GM19025 (cell line): ENCODE data around the gene COL9A3.

ENCODE experiments used
- ATAC-seq: cut with Tn5 transposase; IDR thresholded peaks from one replicate; pipeline ENCODE4 v1.9.1; 2021; ENCODE audit warnings: mild to moderate bottlenecking, low read depth, moderate library complexity; ENCODE audit not compliant: unreplicated experiment

The COL9A3 gene

DNA sequence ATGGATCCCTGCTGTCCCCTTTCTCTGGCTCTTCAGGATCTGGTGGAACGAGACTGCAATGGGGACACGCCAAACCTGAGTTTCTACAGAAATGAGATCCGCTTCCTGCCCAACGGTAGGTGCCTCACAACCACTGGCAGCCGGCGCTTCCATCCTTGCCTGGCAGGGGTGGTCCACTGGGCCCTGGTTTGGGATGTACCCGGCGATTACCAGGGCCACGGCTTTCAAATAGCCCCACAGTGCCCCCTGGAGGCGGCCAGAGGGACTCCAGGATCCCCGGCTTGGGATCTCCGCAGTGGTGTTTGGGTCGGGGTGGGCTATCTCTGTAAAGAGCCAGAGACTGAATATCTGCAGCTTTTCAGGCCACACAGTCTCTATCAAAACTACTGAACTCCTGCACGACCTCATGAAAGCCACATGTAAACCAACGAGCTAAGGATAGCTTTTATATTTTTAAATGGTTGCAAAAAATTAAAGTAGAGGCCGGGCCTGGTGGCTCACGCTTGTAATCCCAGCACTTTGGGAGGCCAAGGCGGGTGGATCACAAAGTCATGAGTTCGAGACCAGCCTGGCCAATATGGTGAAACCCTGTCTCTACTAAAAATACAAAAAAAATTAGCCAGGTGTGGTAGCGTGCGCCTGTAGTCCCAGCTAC lies 8.5 kb upstream of the COL9A3 start:
- ATAC-seq = no peak

DNA sequence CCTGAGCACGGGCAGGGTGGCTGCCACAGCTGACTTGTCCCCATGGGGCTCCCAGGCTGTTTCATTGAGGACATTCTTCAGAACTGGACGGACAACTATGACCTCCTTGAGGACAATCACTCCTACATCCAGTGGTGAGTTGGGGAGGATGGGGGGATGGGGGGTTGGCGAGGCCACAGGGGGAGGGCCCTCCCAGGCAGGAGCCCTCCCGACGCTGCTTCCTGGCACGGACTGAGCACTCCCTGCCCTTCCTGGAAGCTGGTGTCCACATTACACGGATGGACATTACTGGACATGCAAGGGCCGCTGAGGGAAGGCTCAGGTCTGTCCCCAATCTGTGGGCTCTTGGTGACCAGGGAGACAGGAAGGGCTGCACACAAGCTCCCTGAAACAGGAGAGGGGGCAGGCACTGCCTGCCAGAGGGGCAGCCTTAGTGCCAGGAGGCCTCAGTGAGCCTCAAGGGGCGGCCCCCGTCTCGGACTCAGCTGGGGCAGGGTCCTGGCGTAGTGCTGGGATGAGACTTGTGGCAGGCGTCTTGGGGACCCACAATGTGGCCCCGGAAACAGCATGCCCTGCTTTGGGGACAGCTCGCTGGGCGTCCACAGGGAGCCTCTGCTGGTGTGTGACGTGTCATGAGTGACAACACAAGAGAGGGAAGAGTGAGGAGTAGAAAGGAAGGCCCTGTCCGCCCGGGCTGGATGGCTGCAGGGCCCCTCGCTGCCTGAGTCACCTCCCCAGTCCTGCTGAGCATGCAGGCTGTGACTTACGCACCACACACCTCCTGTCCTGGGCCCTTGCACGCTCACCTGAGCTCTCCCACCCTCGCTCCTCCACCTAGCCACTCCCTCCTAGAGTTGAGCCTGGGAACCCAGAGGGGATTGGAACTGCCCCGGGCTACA lies 7.1 kb upstream of the COL9A3 start:
- no peak for ATAC-seq

DNA sequence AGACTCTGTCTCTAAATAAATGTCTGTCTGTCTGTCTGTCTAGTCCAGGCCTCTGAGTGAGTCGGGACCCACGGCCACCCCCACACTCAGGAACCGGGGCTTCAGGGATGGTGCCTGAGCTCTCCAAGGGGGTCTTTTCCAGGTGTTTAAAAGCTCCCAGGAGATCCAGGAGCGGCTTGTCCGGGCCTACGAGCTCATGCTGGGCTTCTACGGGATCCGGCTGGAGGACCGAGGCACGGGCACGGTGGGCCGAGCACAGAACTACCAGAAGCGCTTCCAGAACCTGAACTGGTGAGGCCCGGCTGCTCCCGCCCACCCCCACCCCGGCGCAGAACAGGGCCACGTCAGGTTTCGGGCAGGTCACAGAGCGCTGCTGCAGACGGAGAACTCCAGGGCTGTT lies 5.5 kb upstream of the COL9A3 start:
- ATAC-seq = no peak

DNA sequence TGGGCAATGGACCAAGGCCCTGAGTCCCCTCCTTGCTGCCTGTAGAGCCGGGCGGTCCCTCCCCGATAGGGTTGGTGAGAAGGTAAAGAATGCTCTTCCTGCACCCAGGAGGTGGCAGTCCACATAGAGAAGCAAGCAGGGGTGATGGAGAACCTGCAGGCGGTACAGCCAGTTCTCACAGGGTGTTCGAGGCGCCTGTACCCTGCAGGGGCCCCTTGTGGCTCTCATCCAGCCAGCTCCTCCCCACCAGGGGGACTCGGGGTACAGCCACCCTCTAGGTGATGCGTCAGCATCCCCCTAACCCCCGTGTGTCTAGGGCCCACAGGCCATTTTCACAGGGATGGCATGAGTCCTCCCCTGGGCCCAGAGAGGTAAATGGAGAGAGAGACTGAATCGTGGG lies 5.1 kb upstream of the COL9A3 start:
- ATAC-seq = no peak

DNA sequence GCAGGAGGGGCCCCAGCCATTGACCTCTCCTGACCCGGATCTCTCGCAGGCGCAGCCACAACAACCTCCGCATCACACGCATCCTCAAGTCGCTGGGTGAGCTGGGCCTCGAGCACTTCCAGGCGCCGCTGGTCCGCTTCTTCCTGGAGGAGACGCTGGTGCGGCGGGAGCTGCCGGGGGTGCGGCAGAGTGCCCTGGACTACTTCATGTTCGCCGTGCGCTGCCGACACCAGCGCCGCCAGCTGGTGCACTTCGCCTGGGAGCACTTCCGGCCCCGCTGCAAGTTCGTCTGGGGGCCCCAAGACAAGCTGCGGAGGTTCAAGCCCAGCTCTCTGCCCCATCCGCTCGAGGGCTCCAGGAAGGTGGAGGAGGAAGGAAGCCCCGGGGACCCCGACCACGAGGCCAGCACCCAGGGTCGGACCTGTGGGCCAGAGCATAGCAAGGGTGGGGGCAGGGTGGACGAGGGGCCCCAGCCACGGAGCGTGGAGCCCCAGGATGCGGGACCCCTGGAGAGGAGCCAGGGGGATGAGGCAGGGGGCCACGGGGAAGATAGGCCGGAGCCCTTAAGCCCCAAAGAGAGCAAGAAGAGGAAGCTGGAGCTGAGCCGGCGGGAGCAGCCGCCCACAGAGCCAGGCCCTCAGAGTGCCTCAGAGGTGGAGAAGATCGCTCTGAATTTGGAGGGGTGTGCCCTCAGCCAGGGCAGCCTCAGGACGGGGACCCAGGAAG lies 4.5 kb upstream of the COL9A3 start:
- no peak for ATAC-seq

DNA sequence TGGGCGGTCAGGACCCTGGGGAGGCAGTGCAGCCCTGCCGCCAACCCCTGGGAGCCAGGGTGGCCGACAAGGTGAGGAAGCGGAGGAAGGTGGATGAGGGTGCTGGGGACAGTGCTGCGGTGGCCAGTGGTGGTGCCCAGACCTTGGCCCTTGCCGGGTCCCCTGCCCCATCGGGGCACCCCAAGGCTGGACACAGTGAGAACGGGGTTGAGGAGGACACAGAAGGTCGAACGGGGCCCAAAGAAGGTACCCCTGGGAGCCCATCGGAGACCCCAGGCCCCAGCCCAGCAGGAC lies 4.0 kb upstream of the COL9A3 start:
- ATAC-seq = no peak

DNA sequence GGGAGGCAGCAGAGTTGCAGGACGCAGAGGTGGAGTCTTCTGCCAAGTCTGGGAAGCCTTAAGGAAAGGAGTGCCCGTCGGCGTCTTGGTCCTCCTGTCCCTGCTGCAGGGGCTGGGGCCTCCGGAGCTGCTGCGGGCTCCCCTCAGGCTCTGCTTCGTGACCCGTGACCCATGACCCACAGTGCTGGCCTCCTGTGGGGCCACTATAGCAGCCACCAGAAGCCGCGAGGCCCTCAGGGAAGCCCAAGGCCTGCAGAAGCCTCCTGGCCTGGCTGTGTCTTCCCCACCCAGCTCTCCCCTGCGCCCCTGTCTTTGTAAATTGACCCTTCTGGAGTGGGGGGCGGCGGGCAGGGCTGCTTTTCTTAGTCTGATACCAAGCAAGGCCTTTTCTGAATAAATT lies 3.3 kb upstream of the COL9A3 start:
- no peak for ATAC-seq

DNA sequence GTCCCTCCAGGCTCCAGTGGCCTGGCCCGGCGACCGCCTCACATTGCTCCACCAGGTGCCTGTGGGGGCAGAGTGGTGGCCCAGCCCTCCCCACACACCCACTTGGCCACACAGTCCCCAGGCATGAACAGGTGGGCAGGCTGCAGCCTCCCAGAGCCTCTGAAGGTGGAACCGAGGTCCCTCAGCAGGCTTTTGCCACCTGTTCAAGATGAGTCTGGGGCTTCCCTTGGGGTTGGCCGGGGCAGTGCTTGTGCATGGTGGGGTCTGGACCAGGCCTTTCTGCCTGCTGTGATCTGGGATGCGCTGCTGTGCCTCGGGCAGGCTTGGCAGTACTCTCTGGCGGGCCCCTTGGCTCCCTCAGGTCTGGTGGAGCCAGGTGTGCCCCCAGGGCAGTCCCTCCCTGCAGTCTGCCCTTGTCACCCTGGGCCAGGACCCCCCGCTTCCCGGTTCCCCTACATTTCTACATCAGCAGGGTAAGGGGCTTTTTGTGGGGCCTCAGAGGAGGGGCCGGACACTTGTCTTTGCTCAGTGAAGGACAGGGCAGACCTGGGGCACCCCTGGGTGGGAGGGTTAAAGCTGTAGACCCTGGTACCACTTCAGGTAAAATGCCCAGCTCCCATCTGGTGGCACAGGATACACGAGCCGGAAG lies 2.7 kb upstream of the COL9A3 start:
- ATAC-seq = no peak

DNA sequence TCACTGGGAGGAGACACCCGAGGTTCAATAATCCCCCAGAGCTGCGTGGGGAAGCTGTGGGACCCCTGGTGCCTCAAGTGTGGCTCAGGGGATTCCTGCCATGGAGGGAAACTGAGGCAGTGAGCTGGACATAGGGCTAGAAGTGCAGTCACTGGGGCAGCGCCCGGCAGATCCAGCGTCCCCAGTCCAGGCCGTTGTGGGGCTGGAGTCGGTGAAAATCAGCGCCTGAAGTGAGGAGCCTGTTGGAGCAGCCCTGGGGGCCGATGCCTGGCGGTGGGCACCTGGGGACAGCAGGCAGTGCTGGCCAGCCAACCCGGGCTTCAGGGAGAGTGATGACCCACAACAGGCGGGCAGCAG lies 2.2 kb upstream of the COL9A3 start:
- no peak for ATAC-seq

DNA sequence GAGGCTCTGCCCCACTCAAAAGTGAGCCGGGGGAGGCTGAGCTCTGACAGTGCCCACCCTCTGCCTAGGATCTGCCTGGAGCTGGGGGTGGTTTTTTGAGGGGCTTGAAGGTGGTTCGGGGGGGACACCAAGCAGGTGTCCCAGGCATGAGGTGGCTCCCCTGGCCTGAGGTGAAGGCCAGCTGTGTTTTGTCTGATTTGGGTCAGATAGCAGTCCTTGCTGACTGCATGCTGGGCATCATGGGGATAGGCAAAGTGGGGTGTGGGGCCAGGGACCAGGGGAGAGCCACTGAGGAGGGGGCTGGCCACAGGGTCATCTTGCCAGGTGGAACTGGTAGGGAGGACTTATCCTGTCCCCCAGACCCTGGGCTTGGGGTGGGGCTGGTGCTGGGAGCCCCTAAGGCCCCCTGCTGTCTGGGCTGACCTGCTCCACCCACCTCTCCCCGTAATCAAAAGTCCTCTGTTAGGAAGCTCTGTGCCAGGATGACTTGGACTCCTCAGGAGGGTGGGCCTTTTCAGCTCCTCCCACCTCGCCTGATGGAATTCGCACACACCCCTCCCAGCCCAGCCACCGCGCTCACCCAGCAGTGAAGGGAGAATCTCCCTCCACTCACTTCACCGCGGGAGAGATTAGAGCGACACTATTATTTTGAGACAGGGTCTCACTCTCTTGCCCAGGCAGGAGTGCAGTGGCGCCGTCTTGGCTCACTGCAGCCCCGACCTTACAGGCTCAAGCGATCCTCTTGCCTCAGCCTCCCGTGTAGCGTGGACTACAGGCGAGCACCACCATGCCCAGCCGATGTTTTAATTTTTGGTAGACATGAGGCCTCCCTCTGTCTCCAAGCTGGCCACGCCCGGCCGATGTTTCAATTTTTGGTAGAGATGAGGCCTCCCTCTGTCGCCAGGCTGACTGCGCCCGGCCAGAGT lies 1.5 kb upstream of the COL9A3 start:
- no peak for ATAC-seq

DNA sequence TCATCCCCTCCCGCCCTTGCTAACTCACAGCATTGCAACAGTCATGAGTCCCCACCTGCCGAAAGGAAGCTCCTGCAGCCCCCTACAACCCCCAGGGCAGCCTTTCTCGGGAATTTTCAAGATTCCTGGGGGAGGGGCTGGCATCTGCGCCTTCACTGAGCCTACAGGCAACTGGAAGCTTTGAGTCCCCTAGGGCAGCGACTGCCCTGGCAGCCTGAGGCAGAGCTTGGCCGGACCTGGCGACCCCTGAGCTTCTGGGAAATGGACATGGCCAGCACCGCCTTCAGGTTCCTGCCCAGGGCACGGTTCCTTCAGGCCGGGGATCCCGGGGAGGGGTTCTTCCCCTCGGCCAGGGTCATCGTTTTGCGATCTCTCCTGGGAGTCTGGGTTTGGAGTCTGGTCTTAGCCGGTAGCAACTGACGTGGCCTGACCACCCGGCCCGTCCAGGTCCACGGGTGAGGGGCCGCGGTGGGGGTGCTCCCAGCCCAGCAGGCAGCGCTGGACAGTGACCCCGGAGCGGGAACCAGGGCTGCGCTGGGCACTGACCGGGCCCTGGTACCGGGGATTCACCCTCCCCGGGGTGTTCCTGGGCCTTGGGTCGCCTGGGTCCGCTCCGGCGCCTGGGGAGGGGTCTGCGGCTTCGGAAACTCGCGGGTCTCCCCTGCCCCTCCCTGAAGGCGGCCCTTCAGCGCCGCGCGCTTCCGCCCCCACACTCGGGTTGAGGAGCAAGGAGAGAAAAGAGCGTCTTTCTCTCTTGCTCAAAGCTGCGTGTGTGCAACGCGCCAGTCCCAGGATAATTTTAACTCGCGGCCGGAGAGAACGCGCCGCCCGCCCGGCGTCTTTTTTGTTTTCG lies 593 bp upstream of the COL9A3 start:
- no peak for ATAC-seq

DNA sequence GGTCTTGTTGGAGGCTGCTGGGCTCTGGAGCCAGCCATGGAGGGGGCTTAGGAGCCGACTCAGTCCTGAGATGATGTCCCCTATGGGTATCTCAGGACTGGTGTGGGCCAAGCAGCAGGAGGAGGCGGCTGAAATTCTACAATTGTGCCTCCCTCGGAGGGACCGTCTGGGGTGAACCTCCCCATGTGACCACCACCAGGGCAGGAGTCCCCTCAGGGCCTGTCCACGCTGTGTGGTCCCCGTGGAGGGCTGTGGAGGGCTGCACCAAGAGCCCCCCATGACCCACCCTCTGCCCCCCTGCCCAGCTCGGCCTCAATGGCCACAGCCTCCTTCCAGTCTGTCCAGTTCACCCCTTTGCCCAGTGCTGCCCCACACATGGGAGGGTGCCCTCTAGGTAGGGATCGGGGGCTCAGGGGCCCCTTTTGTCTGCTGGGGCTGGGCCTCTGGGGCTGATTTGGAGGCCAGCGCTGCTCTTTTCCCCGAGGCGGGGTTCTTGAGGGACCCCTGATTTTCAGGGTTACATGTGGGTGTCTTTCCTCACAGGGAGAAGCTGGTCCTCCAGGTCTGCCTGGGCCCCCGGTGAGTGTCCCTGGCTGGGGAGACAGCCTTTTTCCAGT lies 1.2 kb downstream of the COL9A3 start:
- no peak for ATAC-seq

DNA sequence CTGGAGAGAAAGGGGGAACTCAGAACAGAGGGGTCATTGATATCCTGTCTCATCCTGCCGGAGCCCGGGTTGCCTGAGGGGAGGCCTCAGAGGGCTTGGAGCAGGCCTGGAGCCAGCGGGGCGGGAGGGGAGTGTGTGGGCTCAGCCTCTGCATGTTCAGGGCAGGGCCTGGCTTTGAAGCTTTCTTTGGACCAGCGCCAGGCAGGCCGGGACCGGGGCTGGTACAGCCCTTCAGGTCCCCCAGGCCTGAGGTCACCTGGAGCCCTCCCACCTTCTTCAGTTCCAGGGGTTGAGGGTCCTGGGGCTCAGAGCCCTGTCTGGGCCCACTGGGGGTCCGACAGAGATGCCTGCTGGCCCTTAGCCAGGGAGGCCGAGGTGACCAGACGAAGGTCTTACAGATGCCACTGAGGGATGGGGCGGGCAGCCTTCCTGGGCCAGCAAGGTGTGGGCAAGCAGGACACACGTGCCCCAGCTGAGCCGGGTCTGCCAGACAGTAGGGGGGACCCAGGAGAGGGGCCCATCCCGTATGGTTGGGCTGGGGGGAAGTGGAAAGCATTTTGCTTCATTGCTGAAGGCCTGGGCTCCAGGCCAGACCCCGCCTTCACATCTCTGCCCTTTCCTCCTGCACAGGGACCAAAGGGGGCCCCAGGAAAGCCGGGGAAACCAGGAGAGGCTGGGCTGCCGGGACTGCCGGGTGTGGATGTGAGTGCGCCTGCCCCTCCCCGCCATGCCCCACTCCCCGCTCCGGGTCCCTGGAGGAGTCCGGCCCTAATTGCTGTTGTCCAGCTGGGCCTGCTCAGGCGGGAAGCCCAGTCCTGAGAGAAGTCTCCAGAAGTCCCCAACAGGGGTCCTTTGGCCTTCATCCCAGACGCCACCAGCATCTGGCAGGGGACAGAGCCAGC lies 2.0 kb downstream of the COL9A3 start:
- ATAC-seq = no peak

DNA sequence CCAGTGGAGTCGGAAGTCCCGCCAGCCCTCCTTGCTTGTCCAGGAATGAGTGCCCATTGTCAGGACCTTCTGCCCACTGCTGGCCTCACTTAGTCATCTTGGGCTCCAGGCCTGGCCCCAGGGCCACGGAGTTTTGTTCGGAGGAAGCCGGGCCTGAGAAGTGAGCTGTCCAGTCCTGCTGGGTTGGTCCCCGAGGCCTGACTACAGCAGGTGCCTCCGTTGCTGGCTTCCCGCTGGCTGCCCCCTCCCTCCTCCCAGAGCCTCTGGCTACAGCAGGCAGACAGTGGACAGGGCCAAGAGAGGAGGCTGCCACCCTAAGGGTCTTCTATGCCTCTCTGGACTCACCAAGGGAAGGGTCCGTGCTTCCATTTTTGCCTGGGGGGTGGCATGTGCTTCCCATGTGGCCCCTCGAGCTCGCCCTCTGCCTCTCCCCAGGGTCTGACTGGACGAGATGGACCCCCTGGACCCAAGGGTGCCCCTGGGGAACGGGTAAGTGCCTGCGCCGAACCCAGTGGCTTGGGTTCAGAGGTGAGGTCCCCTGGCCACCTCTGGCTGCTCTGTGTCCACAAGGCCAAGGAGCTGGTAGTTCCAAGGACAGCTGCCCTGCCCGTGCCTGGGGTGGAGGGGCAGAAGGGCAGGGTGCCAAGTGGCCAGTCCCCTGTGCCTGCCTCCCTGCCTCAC lies 2.8 kb downstream of the COL9A3 start:
- ATAC-seq = no peak

DNA sequence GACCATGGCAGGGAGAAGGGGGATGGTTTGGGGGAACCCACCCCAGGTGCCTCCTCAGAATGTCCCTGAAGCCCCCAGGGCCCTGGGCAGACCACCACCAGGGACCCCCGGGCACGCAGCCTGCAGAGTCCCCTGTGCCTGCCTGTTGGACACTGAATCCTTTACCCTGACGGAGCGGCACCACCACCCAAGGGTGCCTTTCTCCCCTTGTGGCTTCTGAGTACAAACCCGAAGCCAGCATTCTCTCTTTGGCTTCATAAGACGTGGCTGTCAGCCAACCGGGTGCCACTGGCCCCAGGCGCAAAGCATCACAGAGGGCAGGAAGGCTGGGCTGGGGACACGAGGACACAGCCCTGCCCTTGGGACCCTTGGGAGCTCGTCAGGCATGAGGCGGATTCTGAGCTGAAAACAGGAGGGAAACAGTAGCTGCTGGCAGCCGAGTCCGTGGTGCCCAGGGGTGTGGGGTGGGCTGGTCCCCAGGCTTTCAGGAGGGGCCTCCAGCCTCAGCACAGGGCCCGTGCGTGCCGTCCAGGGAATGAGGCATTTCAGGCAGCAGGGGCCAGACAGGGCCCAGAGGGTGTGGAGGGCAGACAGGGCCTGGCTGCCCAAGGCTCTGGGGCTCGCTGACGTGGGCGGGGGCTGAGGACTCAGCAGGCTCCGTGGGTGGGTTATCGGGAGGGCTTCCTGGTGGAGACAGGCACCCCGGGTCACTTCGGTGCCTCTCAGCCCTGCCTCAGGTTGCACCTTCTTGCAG lies 3.5 kb downstream of the COL9A3 start:
- no peak for ATAC-seq

DNA sequence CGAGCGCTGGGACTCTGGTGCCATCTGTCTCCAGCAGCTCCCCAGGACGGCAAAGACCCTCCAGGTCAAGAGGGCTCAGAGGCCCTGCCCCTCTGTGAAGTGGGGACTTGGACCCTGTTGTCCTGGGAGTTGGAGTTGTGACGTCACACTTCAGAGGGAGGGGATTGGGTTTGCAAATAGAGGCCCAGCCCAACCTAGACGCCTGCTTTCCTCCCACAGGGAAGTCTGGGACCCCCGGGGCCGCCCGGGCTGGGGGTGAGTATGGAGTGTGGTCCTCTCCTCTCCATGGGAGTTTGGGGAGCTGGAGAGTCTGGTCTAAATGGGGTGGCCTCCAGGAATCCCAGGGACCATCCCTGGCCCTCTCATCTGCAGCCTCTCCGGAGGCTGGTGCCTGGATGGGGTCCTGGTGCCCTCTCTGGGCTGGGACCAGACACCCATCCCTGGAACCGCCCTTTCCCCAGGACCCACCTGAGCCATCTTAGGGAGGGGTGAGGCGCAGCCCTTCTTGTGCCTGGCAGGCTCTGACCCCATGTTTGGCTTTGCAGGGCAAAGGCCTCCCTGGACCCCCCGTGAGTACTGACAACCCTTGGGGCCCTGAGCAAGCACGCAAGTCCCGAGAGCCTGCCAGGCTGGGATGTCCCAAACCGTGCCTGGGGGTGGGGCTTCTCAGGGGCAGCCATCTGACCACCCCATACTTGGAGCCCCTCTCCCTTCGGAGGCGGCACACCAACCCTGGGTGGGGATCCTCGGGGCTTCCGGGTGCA lies 4.3 kb downstream of the COL9A3 start:
- ATAC-seq = no peak
